Fibroblast of villous mesenchyme (primary cell): ENCODE measurements around the gene PKN2. TPM values are rescaled to one million over a fixed set of nuclear protein-coding genes. Genes with fewer than 3 reads are reported as not detected.
A peak's percentile ranks its signal among the peaks of the same experiment; 100 is the strongest.

ENCODE experiments used
- DNase-seq: peaks from one replicate; pipeline ENCODE4 v3.0.0-alpha.2; 2010; ENCODE audit warnings: low read depth
- H3K4me3 ChIP-seq: 2 replicates; pipeline ENCODE4 v1.5.1; 2011; ENCODE audit warnings: low read depth, mild to moderate bottlenecking, low read length
- CTCF ChIP-seq: IDR thresholded peaks from 2 replicates; pipeline ENCODE4 v1.5.1; 2012; ENCODE audit warnings: low read depth, mild to moderate bottlenecking, low read length; ENCODE audit not compliant: insufficient read depth
- total RNA-seq: library from RNA; depleted of rRNA; stranded (reverse); fragments of >200 nt; gene quantifications from 2 replicates; pipeline ENCODE4 v1.2.3, GENCODE V29; 2012

PKN2 gene
- 41.2 and 56.1 TPM in 2 replicates for total RNA-seq

GRCh38 chr1:88683541-88684481 lies at the start of gene PKN2:
TSS of gene PKN2 (plus strand) at chr1:88684273. CDS start at chr1:88684581, 308 bp downstream.
- peak within 1 kb of the TSS; percentile 93 for H3K4me3 ChIP-seq
- peak; percentile 99 for DNase-seq
- peak; percentile 13 for TF ChIP-seq CTCF

- H3K4me3 ChIP-seq = no peak overlapping the region
- DNase-seq = no peak
- no peak for TF ChIP-seq CTCF
Observed at GRCh38 chr1:88634538-88634937, 49.5 kb upstream of the PKN2 start.

GRCh38 chr1:88640060-88640459 lies 44.0 kb upstream of the PKN2 start:
- no peak for TF ChIP-seq CTCF
- no peak for DNase-seq
- no peak overlapping the region for H3K4me3 ChIP-seq

- H3K4me3 ChIP-seq = no peak overlapping the region
- no peak for TF ChIP-seq CTCF
- DNase-seq = no peak
Observed at GRCh38 chr1:88645886-88646285, 38.2 kb upstream of the PKN2 start.

- no peak for TF ChIP-seq CTCF
- no peak for DNase-seq
- no peak overlapping the region for H3K4me3 ChIP-seq
Observed at GRCh38 chr1:88646476-88647248, 37.4 kb upstream of the PKN2 start.

DNA sequence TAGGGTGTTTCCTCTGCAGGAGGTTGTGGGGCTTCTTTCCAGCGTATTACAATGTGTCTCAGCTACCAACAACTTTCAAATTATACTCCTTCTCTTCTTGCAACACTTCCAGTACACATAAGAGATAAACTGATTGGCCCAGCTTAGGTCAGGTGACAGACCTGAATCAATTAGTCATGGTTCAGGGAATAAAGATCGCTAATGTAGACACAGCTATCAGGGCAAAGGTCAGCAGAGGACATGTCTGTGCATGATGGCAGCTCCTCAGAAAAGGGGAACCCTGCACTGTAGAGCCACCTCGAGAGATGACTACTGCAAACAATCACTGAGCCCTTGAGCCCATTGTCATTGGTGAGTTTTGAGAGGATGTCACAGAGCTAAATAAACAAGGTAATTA lies 36.8 kb upstream of the PKN2 start:
- H3K4me3 ChIP-seq = no peak overlapping the region
- DNase-seq = no peak
- TF ChIP-seq CTCF = no peak
